NB4 (cell line): ENCODE data around the gene UBE2L3.
A peak's percentile ranks its signal among the peaks of the same experiment; 100 is the strongest.

Experiments used
- POLR2A ChIP-seq: IDR thresholded peaks from 2 replicates; pipeline ENCODE4 v1.6.1; 2011; ENCODE audit warnings: mild to moderate bottlenecking; ENCODE audit not compliant: insufficient read length; ENCODE audit errors: extremely low read depth
- TF ChIP-seq, protein P1 (sequence below): IDR thresholded peaks from one replicate; pipeline ENCODE4 v1.5.1; 2012; ENCODE audit warnings: low read depth, low read length

DNA sequence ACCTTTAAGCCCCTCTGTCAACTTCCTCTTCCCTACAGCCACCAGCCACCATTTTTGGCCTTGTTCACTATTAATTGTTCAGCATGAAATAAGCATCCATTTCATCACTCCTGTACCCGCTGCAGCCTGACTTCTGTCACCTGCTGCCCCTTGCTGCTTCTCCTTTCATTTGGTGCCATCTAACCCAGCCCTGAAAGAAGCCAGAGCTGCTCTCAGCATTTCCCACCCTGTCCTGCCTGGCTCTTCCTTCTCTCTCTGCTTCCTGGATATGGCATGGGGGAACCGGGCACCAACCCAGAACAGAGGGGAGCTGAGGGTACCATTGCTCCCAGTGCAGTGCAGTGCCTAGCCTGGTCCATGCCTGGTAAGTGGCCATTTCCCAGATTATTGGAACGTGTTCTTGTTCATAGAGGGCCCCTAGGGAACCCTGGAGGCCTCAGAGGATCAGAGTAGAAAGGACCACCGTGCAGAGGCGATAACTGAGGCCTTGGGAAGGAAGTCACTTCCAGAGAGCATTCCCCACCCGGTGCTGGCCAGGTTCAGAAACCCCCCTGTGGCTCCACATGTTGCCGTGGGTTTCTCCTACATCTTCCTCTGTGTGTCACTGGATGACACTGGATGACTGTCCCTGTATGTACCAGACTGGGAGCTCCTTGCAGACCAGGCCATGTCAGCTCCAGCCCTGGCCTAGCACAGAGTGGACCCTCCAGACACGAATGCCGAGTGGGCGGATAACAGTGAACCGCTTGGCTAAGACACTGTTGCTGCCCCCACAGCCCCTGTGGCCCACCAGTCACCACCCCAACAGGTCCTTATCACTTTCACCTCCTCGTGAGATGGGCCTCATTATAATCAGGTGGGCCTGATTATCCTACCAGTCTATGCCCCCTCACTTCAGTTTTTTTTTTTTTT is 57.6 kb downstream of the UBE2L3 start:
- TF ChIP-seq, protein P1, sequence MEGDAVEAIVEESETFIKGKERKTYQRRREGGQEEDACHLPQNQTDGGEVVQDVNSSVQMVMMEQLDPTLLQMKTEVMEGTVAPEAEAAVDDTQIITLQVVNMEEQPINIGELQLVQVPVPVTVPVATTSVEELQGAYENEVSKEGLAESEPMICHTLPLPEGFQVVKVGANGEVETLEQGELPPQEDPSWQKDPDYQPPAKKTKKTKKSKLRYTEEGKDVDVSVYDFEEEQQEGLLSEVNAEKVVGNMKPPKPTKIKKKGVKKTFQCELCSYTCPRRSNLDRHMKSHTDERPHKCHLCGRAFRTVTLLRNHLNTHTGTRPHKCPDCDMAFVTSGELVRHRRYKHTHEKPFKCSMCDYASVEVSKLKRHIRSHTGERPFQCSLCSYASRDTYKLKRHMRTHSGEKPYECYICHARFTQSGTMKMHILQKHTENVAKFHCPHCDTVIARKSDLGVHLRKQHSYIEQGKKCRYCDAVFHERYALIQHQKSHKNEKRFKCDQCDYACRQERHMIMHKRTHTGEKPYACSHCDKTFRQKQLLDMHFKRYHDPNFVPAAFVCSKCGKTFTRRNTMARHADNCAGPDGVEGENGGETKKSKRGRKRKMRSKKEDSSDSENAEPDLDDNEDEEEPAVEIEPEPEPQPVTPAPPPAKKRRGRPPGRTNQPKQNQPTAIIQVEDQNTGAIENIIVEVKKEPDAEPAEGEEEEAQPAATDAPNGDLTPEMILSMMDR, result no peak
- TF ChIP-seq POLR2A, result peak; percentile 19
